ENCODE measurements around the gene USP17L22.
"Not testable (repeated sequence)": the region's sequence is repeated elsewhere in the genome, so short reads cannot be mapped to it uniquely, and the experiment has no call there.

The USP17L22 gene

DNA sequence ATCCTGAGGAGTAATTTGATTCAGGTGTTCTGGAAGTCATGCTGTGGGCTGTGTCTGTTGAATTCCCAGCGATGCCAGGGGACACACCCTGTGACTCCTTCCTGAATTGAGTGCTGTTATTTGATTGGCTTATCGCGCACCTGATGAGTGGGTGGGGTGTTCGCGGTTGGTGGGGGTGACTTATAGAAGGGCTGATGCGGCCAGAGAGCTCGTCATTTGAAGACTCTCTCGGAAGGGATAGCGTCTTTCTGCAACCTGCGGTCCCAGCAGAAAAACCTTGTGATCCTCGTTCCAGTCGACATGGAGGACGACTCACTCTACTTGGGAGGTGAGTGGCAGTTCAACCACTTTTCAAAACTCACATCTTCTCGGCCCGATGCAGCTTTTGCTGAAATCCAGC lies at the start of gene USP17L22:
Gene USP17L22, plus strand, starts transcription at position 301 of the 400 bp plus-strand sequence. Its CDS starts 0 bp downstream, at position 301.
- DNase-seq (ENCODE audit: low read depth in 2 of 2): not testable (repeated sequence)

- not testable (repeated sequence) for DNase-seq (ENCODE audit: low read depth in 2 of 2)
Observed at GRCh38 chr4:9219852-9220251, 47.6 kb upstream of the USP17L22 start, which contains the start of gene USP17L12. Gene USP17L12, plus strand, starts transcription at chr4:9220152. Its CDS starts 0 bp downstream, at chr4:9220152.

DNA sequence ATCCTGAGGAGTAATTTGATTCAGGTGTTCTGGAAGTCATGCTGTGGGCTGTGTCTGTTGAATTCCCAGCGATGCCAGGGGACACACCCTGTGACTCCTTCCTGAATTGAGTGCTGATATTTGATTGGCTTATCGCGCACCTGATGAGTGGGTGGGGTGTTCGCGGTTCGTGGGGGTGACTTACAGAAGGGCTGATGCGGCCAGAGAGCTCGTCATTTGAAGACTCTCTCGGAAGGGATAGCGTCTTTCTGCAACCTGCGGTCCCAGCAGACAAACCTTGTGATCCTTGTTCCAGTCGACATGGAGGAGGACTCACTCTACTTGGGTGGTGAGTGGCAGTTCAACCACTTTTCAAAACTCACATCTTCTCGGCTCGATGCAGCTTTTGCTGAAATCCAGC lies 42.8 kb upstream of the USP17L22 start, which contains the start of gene USP17L13:
Gene USP17L13, plus strand, starts transcription at position 301 of the 400 bp plus-strand sequence. Its CDS starts 0 bp downstream, at position 301.
- not testable (repeated sequence) for DNase-seq (ENCODE audit: low read depth in 2 of 2)

- not testable (repeated sequence) for DNase-seq (ENCODE audit: low read depth in 2 of 2)
Observed at GRCh38 chr4:9230249-9230648, 37.2 kb upstream of the USP17L22 start.

DNA sequence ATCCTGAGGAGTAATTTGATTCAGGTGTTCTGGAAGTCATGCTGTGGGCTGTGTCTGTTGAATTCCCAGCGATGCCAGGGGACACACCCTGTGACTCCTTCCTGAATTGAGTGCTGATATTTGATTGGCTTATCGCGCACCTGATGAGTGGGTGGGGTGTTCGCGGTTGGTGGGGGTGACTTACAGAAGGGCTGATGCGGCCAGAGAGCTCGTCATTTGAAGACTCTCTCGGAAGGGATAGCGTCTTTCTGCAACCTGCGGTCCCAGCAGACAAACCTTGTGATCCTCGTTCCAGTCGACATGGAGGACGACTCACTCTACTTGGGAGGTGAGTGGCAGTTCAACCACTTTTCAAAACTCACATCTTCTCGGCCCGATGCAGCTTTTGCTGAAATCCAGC lies 33.3 kb upstream of the USP17L22 start, which contains the start of gene USP17L15:
Gene USP17L15, plus strand, starts transcription at position 301 of the 400 bp plus-strand sequence. Its CDS starts 0 bp downstream, at position 301.
- DNase-seq (ENCODE audit: low read depth in 2 of 2): not testable (repeated sequence)

DNA sequence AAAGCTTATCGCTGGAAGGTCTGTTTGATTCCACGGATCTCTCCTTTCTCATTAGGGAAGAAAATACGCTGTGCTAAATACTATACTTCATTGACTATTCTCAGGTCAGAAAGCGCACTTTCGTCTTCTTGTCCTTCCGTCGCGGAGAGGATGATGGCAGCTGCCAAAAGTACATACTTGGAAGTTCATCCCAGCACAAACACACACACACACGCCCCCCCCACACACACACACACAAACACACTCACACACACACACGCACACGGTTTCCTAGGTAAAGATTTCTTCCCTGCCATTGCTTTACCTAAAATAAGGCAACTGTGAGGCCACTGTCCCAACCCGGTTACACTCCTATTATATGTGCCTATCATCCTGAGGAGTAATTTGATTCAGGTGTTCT lies 29.0 kb upstream of the USP17L22 start:
- DNase-seq (ENCODE audit: low read depth in 2 of 2): not testable (repeated sequence)

GRCh38 chr4:9243579-9243978 lies 23.8 kb upstream of the USP17L22 start, which contains the start of gene USP17L17:
Gene USP17L17, plus strand, starts transcription at chr4:9243879. Its CDS starts 0 bp downstream, at chr4:9243879.
- DNase-seq (ENCODE audit: low read depth in 2 of 2): not testable (repeated sequence)

GRCh38 chr4:9247953-9248680 lies 19.3 kb upstream of the USP17L22 start, which contains the start of gene USP17L18:
Gene USP17L18, plus strand, starts transcription at chr4:9248630. Its CDS starts 0 bp downstream, at chr4:9248630.
- DNase-seq (ENCODE audit: low read depth in 2 of 2): not testable (repeated sequence)

DNA sequence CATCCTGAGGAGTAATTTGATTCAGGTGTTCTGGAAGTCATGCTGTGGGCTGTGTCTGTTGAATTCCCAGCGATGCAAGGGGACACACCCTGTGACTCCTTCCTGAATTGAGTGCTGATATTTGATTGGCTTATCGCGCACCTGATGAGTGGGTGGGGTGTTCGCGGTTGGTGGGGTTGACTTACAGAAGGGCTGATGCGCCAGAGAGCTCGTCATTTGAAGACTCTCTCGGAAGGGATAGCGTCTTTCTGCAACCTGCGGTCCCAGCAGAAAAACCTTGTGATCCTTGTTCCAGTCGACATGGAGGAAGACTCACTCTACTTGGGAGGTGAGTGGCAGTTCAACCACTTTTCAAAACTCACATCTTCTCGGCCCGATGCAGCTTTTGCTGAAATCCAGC lies 14.3 kb upstream of the USP17L22 start, which contains the start of gene USP17L19:
Gene USP17L19, plus strand, starts transcription at position 301 of the 400 bp plus-strand sequence. Its CDS starts 0 bp downstream, at position 301.
- not testable (repeated sequence) for DNase-seq (ENCODE audit: low read depth in 2 of 2)

DNA sequence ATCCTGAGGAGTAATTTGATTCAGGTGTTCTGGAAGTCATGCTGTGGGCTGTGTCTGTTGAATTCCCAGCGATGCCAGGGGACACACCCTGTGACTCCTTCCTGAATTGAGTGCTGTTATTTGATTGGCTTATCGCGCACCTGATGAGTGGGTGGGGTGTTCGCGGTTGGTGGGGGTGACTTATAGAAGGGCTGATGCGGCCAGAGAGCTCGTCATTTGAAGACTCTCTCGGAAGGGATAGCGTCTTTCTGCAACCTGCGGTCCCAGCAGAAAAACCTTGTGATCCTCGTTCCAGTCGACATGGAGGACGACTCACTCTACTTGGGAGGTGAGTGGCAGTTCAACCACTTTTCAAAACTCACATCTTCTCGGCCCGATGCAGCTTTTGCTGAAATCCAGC lies 9.6 kb upstream of the USP17L22 start, which contains the start of gene USP17L20:
Gene USP17L20, plus strand, starts transcription at position 301 of the 400 bp plus-strand sequence. Its CDS starts 0 bp downstream, at position 301.
- DNase-seq (ENCODE audit: low read depth in 2 of 2): not testable (repeated sequence)

- DNase-seq (ENCODE audit: low read depth in 2 of 2): not testable (repeated sequence)
Observed at GRCh38 chr4:9262572-9262971, 4.8 kb upstream of the USP17L22 start, which contains the start of gene USP17L21. Gene USP17L21, plus strand, starts transcription at chr4:9262872. Its CDS starts 0 bp downstream, at chr4:9262872.

GRCh38 chr4:9271719-9272118 lies 4.3 kb downstream of the USP17L22 start:
- not testable (repeated sequence) for DNase-seq (ENCODE audit: low read depth in 2 of 2)
